Ishikawa (cell line): ENCODE data around the gene MYRFL.

Experiments used
- CEBPB ChIP-seq: IDR thresholded peaks from 2 replicates; pipeline ENCODE4 v1.6.1; 2012
- CREB1 ChIP-seq: IDR thresholded peaks from 2 replicates; pipeline ENCODE4 v1.6.1; 2012; ENCODE audit warnings: low read depth
- EGR1 ChIP-seq: IDR thresholded peaks from 2 replicates; pipeline ENCODE4 v1.6.1; 2012
- EP300 ChIP-seq: IDR thresholded peaks from 2 replicates; pipeline ENCODE4 v1.6.1; 2012; ENCODE audit warnings: borderline replicate concordance
- MAX ChIP-seq: IDR thresholded peaks from 2 replicates; pipeline ENCODE4 v1.6.1; 2012
- NFIC ChIP-seq: IDR thresholded peaks from 2 replicates; pipeline ENCODE4 v1.6.1; 2012
- RAD21 ChIP-seq: IDR thresholded peaks from 2 replicates; pipeline ENCODE4 v1.6.1; 2012; ENCODE audit warnings: low read depth
- REST ChIP-seq: IDR thresholded peaks from 2 replicates; pipeline ENCODE4 v1.6.1; 2012; ENCODE audit warnings: low read depth, mild to moderate bottlenecking
- TAF1 ChIP-seq: IDR thresholded peaks from 2 replicates; pipeline ENCODE4 v1.6.1; 2012; ENCODE audit warnings: low read depth, mild to moderate bottlenecking
- TCF12 ChIP-seq: IDR thresholded peaks from 2 replicates; pipeline ENCODE4 v1.6.1; 2012; ENCODE audit warnings: low read depth
- USF1 ChIP-seq: IDR thresholded peaks from 2 replicates; pipeline ENCODE4 v1.6.1; 2012
- ZBTB7A ChIP-seq: IDR thresholded peaks from 2 replicates; pipeline ENCODE4 v1.6.1; 2012; ENCODE audit warnings: low read depth

- TF ChIP-seq REST (no peak), EP300 (no peak), TCF12 (no peak), RAD21 (no peak), CREB1 (no peak), ZBTB7A (no peak), MAX (no peak), TAF1 (no peak), CEBPB (no peak), USF1 (no peak), EGR1 (no peak), NFIC (no peak)
Measured at GRCh38 chr12:69929125-69929524, 104.1 kb downstream of the MYRFL start.
